K562 (cell line): Measurements from ENCODE around the gene PLEKHG3. TPM values are rescaled to one million over a fixed set of nuclear protein-coding genes. Genes with fewer than 3 reads are reported as not detected.

Source experiments
- ATAC-seq: fragments of 200-7000 bp; cut with Tn5 transposase; 3 replicates; pipeline ENCODE4 v1.9.1; 2020; ENCODE audit warnings: moderate library complexity
- BruUV-seq: library from RNA; stranded (reverse); fragments of 400-500 nt; replicated peaks from 2 replicates; lab custom pipeline; 2021; lab: Mats Ljungman, UMichigan
- CTCF ChIA-PET: fragments of 300-600 bp; formaldehyde crosslinking; extraction: SDS; loops from one replicate; lab custom pipeline; 2021; ENCODE audit warnings: low intra/inter-chr PET ratio; lab: Yijun Ruan, JAX
- POLR2A ChIA-PET: fragments of 300-600, 350-650 bp; sonication (Branson Sonifier 250); formaldehyde crosslinking; extraction: SDS; loops from one replicate; lab custom pipeline; 2021; ENCODE audit warnings: antibody characterized with exemption, inconsistent platforms; lab: Yijun Ruan, JAX
- DNase-seq, 4 experiments: peaks; one replicate each; pipeline versions ENCODE4 v3.0.0 to v3.0.0-alpha.2; 2011 to 2018; ENCODE audit warnings: low spot score in 3 of 4, mixed read lengths in 3 of 4; ENCODE audit errors: extremely low read depth in 1 of 4
- FAIRE-seq: peaks from 2 replicates; lab custom pipeline; 2011; peaks lifted over from hg19 to GRCh38; lab: Jason Lieb, UNC
- H2AFZ ChIP-seq: 2 replicates; pipeline ENCODE4 v1.6.0; 2011; ENCODE audit warnings: low read depth, low read length, control low read depth, inconsistent platforms
- H3K27ac ChIP-seq: fragments of 200-600 bp; 3 replicates; pipeline ENCODE4 v1.8.0; 2011; ENCODE audit warnings: low read depth, mild to moderate bottlenecking, control low read depth, inconsistent platforms, low read length, moderate library complexity, mixed read lengths; ENCODE audit errors: extremely low read depth
- H3K27me3 ChIP-seq, 2 experiments: fragments of 300-600 bp in 1 of 2; 2 replicates in 1 of 2; 3 replicates in 1 of 2; pipeline versions ENCODE4 v1.6.0 to v1.8.0; 2011; ENCODE audit warnings: inconsistent platforms in 2 of 2, low read length in 2 of 2, mild to moderate bottlenecking in 1 of 2, mixed read lengths in 1 of 2, moderate library complexity in 1 of 2; ENCODE audit not compliant: control insufficient read depth in 2 of 2, insufficient read depth in 2 of 2
- H3K36me3 ChIP-seq: fragments of 300-600 bp; 3 replicates; pipeline ENCODE4 v1.8.0; 2011; ENCODE audit warnings: mild to moderate bottlenecking, low read length, inconsistent platforms; ENCODE audit not compliant: control insufficient read depth, insufficient read depth
- H3K4me1 ChIP-seq, 2 experiments: fragments of 200-600 bp in 1 of 2; replicated peaks in 1 of 2; 2 replicates in 1 of 2; 3 replicates in 1 of 2; pipeline versions ENCODE4 v1.5.1 to v1.8.0; 2011; ENCODE audit warnings: inconsistent platforms in 2 of 2, low read length in 2 of 2, mild to moderate bottlenecking in 1 of 2, mixed read lengths in 1 of 2, moderate library complexity in 1 of 2; ENCODE audit not compliant: control insufficient read depth in 2 of 2, insufficient read depth in 2 of 2
- H3K4me2 ChIP-seq: 2 replicates; pipeline ENCODE4 v1.6.1; 2011; ENCODE audit warnings: low read length, control low read depth, inconsistent platforms, mixed read lengths; ENCODE audit not compliant: insufficient read depth
- H3K4me3 ChIP-seq: fragments of 200-600 bp; sonication (generic), shearing (Covaris generic); 2 replicates; pipeline ENCODE4 v1.5.1; 2016; ENCODE audit warnings: control low read depth, inconsistent platforms
- H3K79me2 ChIP-seq: fragments of 200-600 bp; 3 replicates; pipeline ENCODE4 v1.8.0; 2011; ENCODE audit warnings: low read length, inconsistent platforms; ENCODE audit not compliant: control insufficient read depth, insufficient read depth
- H3K9ac ChIP-seq, 2 experiments: 2 replicates each; pipeline versions ENCODE4 v1.6.0 to v1.6.1; 2011; ENCODE audit warnings: low read depth in 2 of 2, low read length in 2 of 2, control low read depth in 1 of 2, inconsistent platforms in 1 of 2, mild to moderate bottlenecking in 1 of 2, mixed read lengths in 1 of 2; ENCODE audit not compliant: insufficient read depth in 1 of 2
- H3K9me1 ChIP-seq: one replicate; pipeline ENCODE4 v1.6.0; 2011; ENCODE audit warnings: inconsistent platforms, mild to moderate bottlenecking, low read length, moderate library complexity; ENCODE audit not compliant: control insufficient read depth, insufficient read depth
- H3K9me3 ChIP-seq: replicated peaks from 2 replicates; pipeline ENCODE4 v1.5.1; 2011; ENCODE audit warnings: low read depth, low read length, inconsistent platforms; ENCODE audit not compliant: control insufficient read depth, insufficient read depth
- H4K20me1 ChIP-seq: replicated peaks from 2 replicates; pipeline ENCODE4 v1.6.1; 2011; ENCODE audit warnings: low read length, inconsistent platforms, mixed read lengths; ENCODE audit not compliant: control insufficient read depth, insufficient read depth
- ATF3 ChIP-seq, 2 experiments: fragments of 450-650 bp in 1 of 2; sonication (generic) in 1 of 2; formaldehyde crosslinking in 1 of 2; IDR thresholded peaks in 1 of 2; conservative IDR thresholded peaks in 1 of 2; 2 replicates each; pipeline versions ENCODE4 v1.6.1 to v1.8.1; 2016 to 2023; ENCODE audit warnings: mild to moderate bottlenecking in 2 of 2, moderate library complexity in 2 of 2, inconsistent platforms in 1 of 2, missing genetic modification reagents in 1 of 2
- BCLAF1 ChIP-seq, 2 experiments: fragments of 450-650 bp in 1 of 2; IDR thresholded peaks; 2 replicates each; pipeline ENCODE4 v1.6.1; 2011 to 2017; ENCODE audit warnings: low read depth in 2 of 2, antibody characterized with exemption in 1 of 2, borderline replicate concordance in 1 of 2, low read length in 1 of 2, mild to moderate bottlenecking in 1 of 2, mixed read lengths in 1 of 2; ENCODE audit not compliant: control insufficient read depth in 1 of 2
- EP300 ChIP-seq: IDR thresholded peaks from 2 replicates; pipeline ENCODE4 v1.6.1; 2012; ENCODE audit warnings: low read length, improper control_type of control experiment
- HDAC2 ChIP-seq: fragments of 450-650 bp; IDR thresholded peaks from 2 replicates; pipeline ENCODE4 v1.6.1; 2016; ENCODE audit warnings: mild to moderate bottlenecking
- MCM3 ChIP-seq: fragments of 450-650 bp; IDR thresholded peaks from 2 replicates; pipeline ENCODE4 v1.6.1; 2016
- PCBP1 ChIP-seq: fragments of 200-400 bp; formaldehyde crosslinking; IDR thresholded peaks from 2 replicates; pipeline ENCODE4 v1.6.1; 2018; ENCODE audit warnings: mild to moderate bottlenecking, low read depth, low read length; ENCODE audit not compliant: poor library complexity, severe bottlenecking
- POU5F1 ChIP-seq: fragments of 150-350 bp; IDR thresholded peaks from 2 replicates; pipeline ENCODE4 v1.6.1; 2014; ENCODE audit warnings: borderline replicate concordance, low read length, low read depth, mild to moderate bottlenecking; ENCODE audit not compliant: partially characterized antibody
- RBM22 ChIP-seq: fragments of 200-400 bp; formaldehyde crosslinking; IDR thresholded peaks from 2 replicates; pipeline ENCODE4 v1.6.1; 2018; ENCODE audit warnings: low read length, low read depth; ENCODE audit not compliant: poor library complexity, severe bottlenecking
- ZC3H8 ChIP-seq: fragments of 450-650 bp; IDR thresholded peaks from 2 replicates; pipeline ENCODE4 v1.6.1; 2017
- ZFP91 ChIP-seq: sonication (generic); formaldehyde crosslinking; IDR thresholded peaks from 2 replicates; pipeline ENCODE4 v1.8.0; 2022; ENCODE audit warnings: mild to moderate bottlenecking, missing genetic modification reagents
- ZKSCAN1 ChIP-seq: fragments of 150-350 bp; IDR thresholded peaks from 2 replicates; pipeline ENCODE4 v1.6.1; 2016; ENCODE audit warnings: low read depth, low read length
- ZNF12 ChIP-seq: sonication (generic); formaldehyde crosslinking; IDR thresholded peaks from 2 replicates; pipeline ENCODE4 v1.4.0; 2020; ENCODE audit warnings: mild to moderate bottlenecking, missing genetic modification reagents
- WGBS: fragments of 100-300 bp; shearing (Covaris generic); methylation state at CpG from one replicate; pipeline ENCODE4 v1.1.6; 2016; ENCODE audit warnings: low coverage, mixed read lengths; ENCODE audit not compliant: insufficient coverage; ENCODE audit errors: missing lambda C conversion rate; 5-methylcytosine and 5-hydroxymethylcytosine counted together
- in situ Hi-C: fragments of 300-500 bp; cut with MboI; formaldehyde crosslinking; loops from 4 replicates; pipeline ENCODE4 v1.15.0; 2018; ENCODE audit warnings: inconsistent platforms, mixed read lengths
- intact Hi-C: fragments of 100-400 bp; cut with micrococcal nuclease; formaldehyde crosslinking; loops from 2 replicates; pipeline ENCODE4 v1.14.2; 2022
- polyA plus RNA-seq, 8 experiments: library from polyadenylated mRNA; depleted of rRNA in 4 of 8; stranded (reverse) in 5 of 8; unstranded in 3 of 8; fragments of >200 nt; fragmentation: Nextera tagmentation in 2 of 8; fragmentation: Illumina TruSeq in 1 of 8; extraction: Ambion mirVana in 2 of 8; extraction: Trizol in 1 of 8; gene quantifications; 2 replicates each; pipeline versions ENCODE4 v1.2.1 to v1.2.3, GENCODE V29; 2011 to 2014; ENCODE audit warnings: inconsistent platforms in 1 of 8, missing spikeins in 1 of 8
- total RNA-seq, 7 experiments: library from RNA; depleted of rRNA in 6 of 7; stranded (reverse); fragments of >200 nt in 6 of 7; fragmentation: Illumina TruSeq in 2 of 7; extraction: Trizol in 2 of 7; gene quantifications; 2 replicates each; pipeline versions ENCODE4 v1.2.1 to v1.2.3, GENCODE V29; 2011 to 2021; ENCODE audit warnings: low replicate concordance in 1 of 7

Gene PLEKHG3
- total and polyA plus RNA-seq, 9 of the 15 experiments (the other 6 are each of a cell fraction or from before 2014, with no cell fraction given), result 0.04 to 0.16 TPM; not detected in 7

DNA sequence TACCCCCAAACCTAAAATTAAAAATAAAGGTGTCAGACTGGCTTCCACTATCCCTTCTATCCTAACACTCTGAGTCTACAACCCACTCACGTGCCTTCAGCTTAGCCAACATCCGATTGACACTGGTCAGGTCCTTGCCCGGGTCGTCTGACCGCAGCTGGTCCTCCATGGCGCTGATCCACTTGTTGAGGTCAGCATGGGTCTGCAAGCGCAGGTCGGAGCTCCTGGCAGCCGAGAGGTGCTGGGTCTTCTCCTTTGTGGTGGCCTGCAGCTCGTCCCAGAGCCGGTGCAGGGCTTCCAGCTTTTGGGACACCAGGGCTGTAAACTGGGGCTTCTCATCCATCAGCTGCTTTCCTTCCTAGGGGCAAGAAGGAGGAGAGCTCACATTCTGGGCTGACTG, 78.0 kb downstream of the PLEKHG3 start:
- H2AFZ ChIP-seq, result no peak overlapping the region
- no peaks in the 10 kb centered on the region for H3K27me3 ChIP-seq
- no peaks in the 10 kb centered on the region for H3K9me1 ChIP-seq
- no TSS peak for BruUV-seq
- no peak for DNase-seq
- H3K4me3 ChIP-seq, result no peak overlapping the region
- intact Hi-C loops, result no loop called here
- no peaks in the 10 kb centered on the region for H3K79me2 ChIP-seq
- POLR2A ChIA-PET, result interaction anchor here (1.0 to 1.7 kb wide), 3 partner anchors 10 to 14 kb away, joined by 3 to 6 read pairs (median 4); no protein-coding TSS in a partner anchor
- FAIRE-seq, result no peak
- WGBS, result 96% methylated on average over 10 of the region's 11 CpGs
- no peak overlapping the region for H3K27ac ChIP-seq
- no peaks in the 10 kb centered on the region for H4K20me1 ChIP-seq
- no peaks in the 10 kb centered on the region for H3K9me3 ChIP-seq
- in situ Hi-C loops, result no loop called here
- ATAC-seq, result no peak
- CTCF ChIA-PET, result no interaction called here
- H3K4me2 ChIP-seq, result no peak overlapping the region
- H3K9ac ChIP-seq, result no peak overlapping the region
- peaks cover 76% of the 10 kb centered on the region; the same call in 2 of the 3 replicates for H3K36me3 ChIP-seq
- H3K4me1 ChIP-seq, result no peaks in the 10 kb centered on the region
- TF ChIP-seq BCLAF1 (IDR thresholded peaks at IDR 0.05; ENCODE audit: borderline replicate concordance in 1 of 2, control insufficient read depth in 1 of 2, low read depth in 2 of 2, low read length in 1 of 2), result no peak
- TF ChIP-seq ZFP91 (CRISPR knock-in tag), result no peak
- no peak for TF ChIP-seq RBM22
- TF ChIP-seq HDAC2, result no peak
- no peak for TF ChIP-seq ZKSCAN1
- TF ChIP-seq MCM3, result no peak
- TF ChIP-seq POU5F1, result no peak
- no peak for TF ChIP-seq ZNF12 (CRISPR knock-in tag)
- TF ChIP-seq ZC3H8, result no peak
- no peak for TF ChIP-seq EP300
- no peak for TF ChIP-seq PCBP1
- no peak for TF ChIP-seq ATF3 (IDR thresholded peaks at IDR 0.05)
- no peak for TF ChIP-seq ATF3 (CRISPR knock-in tag; conservative IDR thresholded peaks at IDR 0.05)
